Suprapubic skin (tissue), 4 donors: ENCODE measurements around the gene SKI.

ENCODE experiments used
- POLR2A ChIP-seq, 2 donors: fragments of 450-650 bp; IDR thresholded peaks; one replicate each; pipeline ENCODE4 v1.6.1; 2017; ENCODE audit warnings: antibody characterized with exemption in 2 of 2, mild to moderate bottlenecking in 2 of 2, moderate library complexity in 2 of 2
- POLR2AphosphoS5 ChIP-seq, 3 donors: sonication (generic); formaldehyde crosslinking; IDR thresholded peaks; one replicate each; pipeline ENCODE4 v1.6.1; 2017; ENCODE audit warnings: antibody characterized with exemption in 3 of 3
- TF ChIP-seq, protein P1 (sequence below), 2 donors: fragments of 200-600 bp in 1 of 2; fragments of 450-650 bp in 1 of 2; sonication (generic) in 1 of 2; IDR thresholded peaks; one replicate each; pipeline ENCODE4 v1.5.1; 2016 to 2019; ENCODE audit warnings: antibody characterized with exemption in 2 of 2, mild to moderate bottlenecking in 1 of 2, moderate library complexity in 1 of 2

DNA sequence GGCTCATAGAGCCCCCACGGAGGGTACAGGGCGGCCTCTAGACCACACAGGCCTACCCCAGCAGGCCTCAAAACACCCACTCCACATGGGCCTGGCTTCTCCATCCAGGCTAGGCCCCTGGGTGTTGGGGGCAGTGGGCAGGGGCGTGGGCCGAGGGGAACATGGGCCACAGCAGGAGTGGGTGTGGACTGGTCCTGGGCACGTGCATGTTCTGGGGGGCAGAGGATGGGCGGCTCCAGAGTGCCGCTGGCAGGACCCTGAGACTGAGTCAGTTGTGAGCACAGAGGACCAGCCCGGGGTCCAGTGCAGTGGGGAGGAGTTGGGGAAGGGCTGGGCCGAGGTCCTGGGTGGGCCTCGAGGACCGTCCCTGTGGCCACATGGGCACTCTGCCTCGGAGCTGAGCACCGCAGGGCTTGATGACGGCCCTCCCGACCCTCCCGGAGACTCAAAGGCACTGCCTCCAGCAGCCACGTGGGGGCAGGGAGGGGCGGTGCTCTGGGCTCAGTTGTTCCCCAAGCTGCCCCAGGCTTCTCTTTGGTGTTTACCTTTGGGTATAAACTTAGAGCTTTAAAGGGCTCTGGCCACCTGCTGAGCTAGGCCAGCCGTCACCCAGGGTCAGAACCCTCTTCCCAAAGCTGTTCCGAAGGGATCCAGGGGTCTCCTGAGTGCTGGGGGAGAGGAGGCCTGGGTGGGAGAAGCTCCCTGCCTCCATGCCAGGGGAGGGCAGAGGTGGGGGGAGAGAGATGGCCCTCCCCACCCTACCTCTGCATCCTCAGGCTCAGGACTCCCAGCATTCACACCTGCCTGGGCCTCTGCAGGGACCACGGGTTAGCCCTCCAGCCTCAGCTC is 83.3 kb downstream of the SKI start:
- TF ChIP-seq, protein P1, sequence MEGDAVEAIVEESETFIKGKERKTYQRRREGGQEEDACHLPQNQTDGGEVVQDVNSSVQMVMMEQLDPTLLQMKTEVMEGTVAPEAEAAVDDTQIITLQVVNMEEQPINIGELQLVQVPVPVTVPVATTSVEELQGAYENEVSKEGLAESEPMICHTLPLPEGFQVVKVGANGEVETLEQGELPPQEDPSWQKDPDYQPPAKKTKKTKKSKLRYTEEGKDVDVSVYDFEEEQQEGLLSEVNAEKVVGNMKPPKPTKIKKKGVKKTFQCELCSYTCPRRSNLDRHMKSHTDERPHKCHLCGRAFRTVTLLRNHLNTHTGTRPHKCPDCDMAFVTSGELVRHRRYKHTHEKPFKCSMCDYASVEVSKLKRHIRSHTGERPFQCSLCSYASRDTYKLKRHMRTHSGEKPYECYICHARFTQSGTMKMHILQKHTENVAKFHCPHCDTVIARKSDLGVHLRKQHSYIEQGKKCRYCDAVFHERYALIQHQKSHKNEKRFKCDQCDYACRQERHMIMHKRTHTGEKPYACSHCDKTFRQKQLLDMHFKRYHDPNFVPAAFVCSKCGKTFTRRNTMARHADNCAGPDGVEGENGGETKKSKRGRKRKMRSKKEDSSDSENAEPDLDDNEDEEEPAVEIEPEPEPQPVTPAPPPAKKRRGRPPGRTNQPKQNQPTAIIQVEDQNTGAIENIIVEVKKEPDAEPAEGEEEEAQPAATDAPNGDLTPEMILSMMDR (IDR thresholded peaks at IDR 0.05) = peak in 1 of 2 donors; percentile 43
- TF ChIP-seq POLR2AphosphoS5 (IDR thresholded peaks at IDR 0.05) (no peak), POLR2A (IDR thresholded peaks at IDR 0.05) (no peak)
